ENCODE measurements around the gene TFEB.
A peak's percentile ranks its signal among the peaks of the same experiment; 100 is the strongest.

TFEB gene

GRCh38 chr6:41736800-41737555 lies 1.6 kb upstream of the TFEB start:
- DNase-seq = no peak

DNA sequence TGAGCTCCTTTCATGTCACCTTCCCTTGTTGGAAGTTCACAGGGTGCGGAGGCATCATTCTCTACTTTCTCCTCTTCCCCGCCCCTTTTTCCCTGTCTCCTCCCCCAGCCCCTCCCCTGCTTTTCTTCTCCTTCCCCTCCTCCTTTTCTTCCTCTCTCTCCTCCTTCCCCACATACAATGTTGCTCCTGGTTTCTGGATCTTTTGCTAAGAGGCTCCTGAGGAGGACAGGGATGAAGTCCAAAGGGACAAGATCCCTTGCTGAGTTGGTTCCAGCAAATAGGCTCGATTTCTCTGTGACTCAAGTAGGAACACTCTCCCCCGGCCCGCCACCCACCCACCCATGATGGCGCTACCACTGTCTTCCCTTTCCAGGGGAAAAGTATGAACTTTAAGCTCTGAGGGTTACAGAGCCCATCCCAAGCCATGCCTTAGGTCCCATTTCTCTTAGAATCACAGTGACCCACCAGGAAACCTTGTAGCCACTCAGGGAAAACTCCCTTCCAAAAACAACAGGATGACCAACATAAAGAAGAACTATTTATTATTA lies 852 bp upstream of the TFEB start:
- DNase-seq = no peak

- peak; percentile 49 for DNase-seq
Measured at GRCh38 chr6:41734666-41735426, 562 bp downstream of the TFEB start.

GRCh38 chr6:41733707-41734665 lies 1.4 kb downstream of the TFEB start:
- peak; percentile 72 for DNase-seq

DNA sequence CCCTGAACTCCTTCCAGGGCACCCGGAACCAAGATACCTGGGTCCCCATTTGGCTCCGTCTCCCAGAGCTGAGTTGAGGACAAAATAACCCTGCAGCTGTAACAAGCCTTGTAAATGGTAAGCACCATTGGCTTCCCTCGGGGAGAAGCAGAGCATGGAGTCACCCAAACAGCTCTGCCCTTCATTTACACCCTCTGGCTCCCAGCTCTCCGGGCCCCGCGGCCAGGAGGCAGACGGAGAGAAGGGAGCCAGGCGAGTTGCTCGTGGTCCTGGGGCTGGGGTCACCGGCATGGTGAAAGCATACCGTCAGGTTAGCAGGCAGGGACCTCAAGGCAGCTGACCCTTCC lies 2.1 kb downstream of the TFEB start:
- no peak for DNase-seq

- DNase-seq = no peak
Measured at GRCh38 chr6:41732591-41733359, 2.6 kb downstream of the TFEB start.

DNA sequence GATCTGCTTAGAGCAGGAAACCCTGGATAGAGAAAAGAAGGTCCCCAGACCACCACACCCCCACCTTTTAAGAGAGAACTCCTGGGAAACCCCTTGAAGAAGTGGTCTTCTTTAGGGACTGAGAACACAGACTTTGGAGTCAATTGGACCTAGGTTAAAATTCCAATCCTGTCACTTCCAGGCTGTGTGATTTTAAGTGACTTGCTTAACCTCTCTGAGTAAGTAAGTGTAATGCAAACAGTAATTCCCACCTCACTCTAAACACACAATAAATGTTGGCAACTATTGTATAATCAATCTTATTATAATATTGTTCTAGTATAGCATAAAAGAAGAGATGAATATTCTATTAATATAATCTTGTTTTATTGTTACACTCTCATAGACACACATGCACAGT lies 3.3 kb downstream of the TFEB start:
- DNase-seq = no peak

DNA sequence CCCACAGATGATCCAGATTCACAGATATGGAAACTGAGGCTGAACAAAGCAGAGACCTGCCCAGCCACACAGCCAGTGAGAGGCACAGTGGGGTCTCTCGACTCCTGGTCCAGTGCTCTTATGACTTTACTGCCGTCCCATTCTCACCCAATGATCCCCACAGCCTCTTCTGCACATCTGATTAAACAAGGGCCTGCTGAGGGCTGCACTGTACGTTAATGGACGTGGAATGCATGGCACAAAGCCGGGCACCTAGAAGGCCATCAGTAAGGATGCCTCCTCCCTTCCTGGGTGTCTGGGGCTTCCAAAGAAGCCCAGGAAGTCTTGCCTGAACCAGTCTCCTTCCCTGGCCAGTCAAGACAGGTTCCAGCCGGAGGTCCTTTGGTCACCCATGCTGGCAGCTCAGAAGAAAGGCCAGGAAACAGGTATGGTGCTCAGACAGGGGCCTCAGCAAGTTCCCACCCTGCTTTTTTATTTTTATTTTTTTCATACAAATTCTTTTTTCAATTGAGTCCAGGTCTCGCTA lies 3.8 kb downstream of the TFEB start:
- DNase-seq = no peak

- DNase-seq = peak; percentile 30
Measured at GRCh38 chr6:41730531-41731436, 4.6 kb downstream of the TFEB start.

GRCh38 chr6:41729624-41730023 lies 5.8 kb downstream of the TFEB start:
- no peak for DNase-seq

- no peak for DNase-seq
Measured at GRCh38 chr6:41728954-41729353, 6.5 kb downstream of the TFEB start.

DNA sequence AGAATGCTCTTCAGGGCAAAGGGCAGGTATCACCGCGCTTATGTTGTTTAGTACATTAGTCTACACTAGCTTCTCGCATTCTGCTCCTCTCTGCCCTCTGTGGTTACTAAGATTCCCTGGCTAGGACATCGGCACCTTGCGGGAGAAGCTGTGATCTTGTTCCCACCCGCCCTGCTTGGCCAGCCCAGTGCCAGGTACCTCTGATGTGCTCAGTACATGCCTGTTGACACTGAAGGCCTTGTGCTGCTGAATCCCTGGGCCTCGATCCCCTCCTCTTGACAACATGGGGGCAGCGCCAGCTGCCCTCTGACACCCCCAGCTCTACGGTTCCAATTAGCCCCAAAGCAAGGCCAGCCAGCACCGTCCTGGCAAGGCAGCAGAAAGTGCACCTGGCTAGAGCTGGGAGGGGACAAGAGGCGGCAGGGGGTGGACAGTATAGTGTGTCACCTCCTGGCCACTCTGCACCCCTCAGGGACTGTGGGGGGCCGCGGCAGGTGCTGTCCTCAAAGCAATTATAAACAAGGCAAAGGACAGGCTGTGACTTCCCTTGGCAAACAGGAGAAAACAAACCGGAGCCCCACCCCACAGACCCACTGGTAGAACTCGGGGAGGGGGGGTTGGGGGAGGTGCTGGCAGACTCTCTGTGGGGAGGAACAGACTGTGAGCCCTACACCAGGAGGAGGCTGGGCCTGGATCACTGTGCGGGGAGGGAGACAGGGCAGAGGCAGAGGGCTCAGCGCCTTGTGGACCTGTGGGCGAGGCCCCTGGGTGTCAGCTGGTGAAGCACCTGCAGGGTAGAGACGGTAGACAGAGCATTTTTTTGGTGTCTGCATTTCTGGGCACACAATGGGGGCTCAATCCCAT lies 7.1 kb downstream of the TFEB start:
- DNase-seq = peak; percentile 86

DNA sequence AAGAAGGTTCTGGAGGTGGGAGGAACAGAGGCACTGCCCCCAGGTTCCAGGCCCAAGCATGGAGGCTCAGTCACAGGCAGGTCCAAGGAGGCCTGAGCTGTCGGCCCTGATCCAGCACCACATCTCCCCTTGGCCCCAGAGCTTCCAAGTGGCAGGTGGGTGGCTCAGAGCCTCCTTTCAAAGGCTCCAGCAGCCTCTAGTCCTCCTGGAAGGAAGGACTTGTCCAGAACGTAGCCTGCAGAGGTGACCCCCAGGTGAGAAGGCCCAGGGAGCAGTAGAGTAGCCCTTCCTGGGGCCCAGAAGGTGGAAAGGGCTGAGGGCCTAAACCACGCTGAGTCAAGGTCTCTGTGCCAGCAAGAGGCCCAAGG lies 7.7 kb downstream of the TFEB start:
- DNase-seq = no peak

DNA sequence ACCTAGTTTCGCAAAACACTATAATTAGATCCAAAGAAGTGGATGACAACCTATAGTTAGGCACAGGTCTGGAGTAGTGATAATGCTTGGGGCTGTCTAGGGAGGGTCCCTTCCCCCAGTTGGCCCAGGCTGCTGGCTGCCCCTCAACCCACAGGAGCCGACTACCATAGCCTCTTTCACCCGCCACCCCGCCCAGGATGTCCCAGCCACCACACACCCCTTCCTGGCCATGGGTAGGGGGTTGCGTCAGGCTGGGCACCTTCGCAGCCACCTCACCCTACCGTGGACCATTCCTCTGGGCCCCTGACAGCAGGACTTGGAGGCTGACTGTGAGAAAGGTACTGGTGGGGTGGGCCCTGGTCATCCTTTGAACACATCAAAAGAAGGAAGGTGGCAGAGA lies 8.5 kb downstream of the TFEB start:
- no peak for DNase-seq

DNA sequence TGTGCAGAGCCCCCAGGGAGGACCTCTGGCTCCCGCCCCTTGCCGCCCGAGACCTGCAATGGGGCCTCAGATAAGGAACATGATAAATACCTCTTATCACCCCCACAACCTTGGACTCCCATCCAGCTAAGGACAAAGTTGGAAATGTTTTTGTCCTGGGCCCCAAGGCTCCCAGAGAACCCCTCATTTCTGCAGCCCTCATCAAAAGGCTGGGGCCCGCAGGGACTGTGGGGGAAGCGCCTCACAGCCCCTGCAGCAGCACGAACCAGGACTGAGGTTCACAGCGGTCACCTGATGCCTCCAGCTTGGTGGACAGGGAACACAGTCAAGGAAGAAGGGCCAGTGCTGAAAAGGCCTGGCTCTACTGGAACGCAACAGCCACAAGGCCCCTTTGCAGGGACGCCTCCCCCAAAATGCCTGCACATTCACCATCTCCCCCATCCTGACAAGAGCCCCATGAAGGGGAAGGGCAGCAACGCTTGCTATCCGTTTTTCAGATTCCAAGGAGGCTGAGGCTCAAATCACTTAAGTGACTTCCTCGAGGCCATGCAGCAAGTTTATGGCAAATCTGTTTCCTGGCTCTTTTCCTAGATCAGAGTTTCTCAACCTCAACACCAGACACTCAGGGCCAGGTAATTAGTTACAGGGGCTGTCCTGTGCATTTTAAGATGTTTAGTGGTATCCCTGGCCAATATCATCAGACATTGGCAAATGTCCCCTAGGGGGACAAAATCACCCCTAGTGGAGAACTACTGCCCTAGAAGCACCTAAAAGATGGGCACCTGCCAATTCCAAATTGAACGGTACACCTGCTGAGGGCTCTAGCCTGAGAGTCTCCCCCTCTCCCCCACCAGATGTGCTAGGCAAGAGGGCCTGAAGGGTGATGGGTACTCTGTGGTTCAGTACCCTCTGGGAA lies 10.6 kb downstream of the TFEB start:
- no peak for DNase-seq

DNA sequence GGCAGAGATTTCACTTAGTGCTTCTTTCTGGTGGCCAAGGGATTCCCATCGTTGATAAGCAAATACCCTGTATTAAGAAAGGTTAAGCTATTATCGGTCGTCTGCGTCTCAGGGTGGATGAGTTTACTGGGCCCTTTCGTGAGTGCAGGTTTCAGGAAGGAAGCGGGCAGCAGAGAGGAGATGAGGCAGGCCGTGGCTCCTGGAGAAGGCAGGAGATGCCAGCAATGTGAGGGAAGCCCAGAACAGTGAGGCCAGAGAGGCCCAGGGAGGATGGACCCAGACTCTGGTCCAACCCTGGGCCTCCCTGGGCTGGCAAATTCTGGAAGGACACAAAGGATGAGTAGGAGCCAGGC lies 11.2 kb downstream of the TFEB start:
- DNase-seq = no peak

DNA sequence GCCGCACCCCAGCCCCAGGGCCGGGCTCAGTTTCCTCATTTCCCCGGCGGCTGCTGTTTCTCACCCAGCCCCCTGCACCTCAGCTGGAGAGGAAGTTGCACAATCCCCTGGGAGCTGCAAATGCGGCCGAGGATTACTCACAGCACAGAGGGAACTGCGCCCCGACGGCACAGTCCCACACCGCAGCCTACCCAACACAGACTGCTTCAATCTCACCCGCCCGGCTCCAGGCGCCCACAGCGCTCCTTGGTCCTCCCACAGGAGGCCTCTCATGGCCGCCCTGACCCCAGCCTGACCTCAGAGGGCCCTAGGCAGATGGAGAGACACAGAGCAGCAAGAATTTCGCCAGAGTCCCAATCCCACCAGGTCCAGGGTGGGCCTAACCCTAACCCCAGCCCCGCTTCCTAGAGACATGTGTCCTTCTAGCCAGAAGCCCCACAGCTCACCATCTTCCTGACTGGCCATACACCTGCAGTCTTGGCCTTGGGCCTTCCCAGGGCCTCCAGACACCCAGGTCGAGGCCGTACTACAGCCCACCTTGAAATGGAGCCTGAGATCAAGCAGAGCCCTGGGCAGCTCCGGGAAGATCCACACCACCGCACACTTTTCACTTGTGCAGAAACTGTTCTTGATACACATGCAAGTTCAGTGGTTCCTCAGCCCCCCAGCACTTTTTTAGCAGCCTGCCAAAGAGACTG lies 11.7 kb downstream of the TFEB start:
- no peak for DNase-seq

GRCh38 chr6:41722969-41723529 lies 12.4 kb downstream of the TFEB start:
- no peak for DNase-seq
